ENCODE data around the gene FCHO2.

The FCHO2 gene

GRCh38 chr5:73042993-73043392 lies 87.2 kb downstream of the FCHO2 start:
- TF ChIP-seq TEAD4 (IDR thresholded peaks at IDR 0.05): peak; percentile 16; the same call in 1 of the 2 replicates
- no peak for TF ChIP-seq CEBPB (IDR thresholded peaks at IDR 0.05)
- TF ChIP-seq, protein P1, sequence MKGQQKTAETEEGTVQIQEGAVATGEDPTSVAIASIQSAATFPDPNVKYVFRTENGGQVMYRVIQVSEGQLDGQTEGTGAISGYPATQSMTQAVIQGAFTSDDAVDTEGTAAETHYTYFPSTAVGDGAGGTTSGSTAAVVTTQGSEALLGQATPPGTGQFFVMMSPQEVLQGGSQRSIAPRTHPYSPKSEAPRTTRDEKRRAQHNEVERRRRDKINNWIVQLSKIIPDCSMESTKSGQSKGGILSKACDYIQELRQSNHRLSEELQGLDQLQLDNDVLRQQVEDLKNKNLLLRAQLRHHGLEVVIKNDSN (IDR thresholded peaks at IDR 0.05): no peak
- peak; percentile 48; the same call in 1 of the 2 replicates for TF ChIP-seq EP300 (IDR thresholded peaks at IDR 0.05; ENCODE audit: borderline replicate concordance)
- peak; percentile 79 for TF ChIP-seq NFIC (IDR thresholded peaks at IDR 0.05)
- TF ChIP-seq CREB1 (IDR thresholded peaks at IDR 0.05; ENCODE audit: low read depth): no peak
- TF ChIP-seq ZBTB7A (IDR thresholded peaks at IDR 0.05; ENCODE audit: low read depth): no peak
- TF ChIP-seq TCF12 (IDR thresholded peaks at IDR 0.05; ENCODE audit: low read depth): 0 out of 2 replicates have a peak, but pooled peaks have one; percentile 52

DNA sequence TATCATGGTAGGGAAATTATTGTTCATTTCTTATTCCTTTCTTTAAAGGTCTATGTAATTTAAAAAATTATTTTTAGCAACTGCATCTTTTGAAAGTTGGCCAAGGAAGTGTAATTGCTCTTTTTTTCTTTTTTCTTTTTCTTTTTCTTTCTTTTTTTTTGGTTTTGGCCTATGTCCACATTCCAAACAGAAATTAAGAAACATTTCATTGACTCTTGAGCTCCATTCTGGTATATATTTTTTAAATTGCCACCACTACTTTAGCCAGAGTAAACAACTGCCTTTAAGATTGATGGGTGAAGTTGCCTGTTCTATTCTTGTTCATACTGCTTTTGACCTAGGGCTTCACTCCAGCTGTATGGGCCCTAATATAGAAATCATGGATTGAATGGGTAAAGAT lies 88.7 kb downstream of the FCHO2 start:
- TF ChIP-seq EP300 (IDR thresholded peaks at IDR 0.05; ENCODE audit: borderline replicate concordance) (no peak), EGR1 (IDR thresholded peaks at IDR 0.05) (no peak), TAF1 (IDR thresholded peaks at IDR 0.05; ENCODE audit: low read depth) (no peak), CEBPB (IDR thresholded peaks at IDR 0.05) (no peak), CREB1 (IDR thresholded peaks at IDR 0.05; ENCODE audit: low read depth) (no peak), FOXM1 (IDR thresholded peaks at IDR 0.05; ENCODE audit: borderline replicate concordance, low read depth) (no peak), TEAD4 (IDR thresholded peaks at IDR 0.05) (no peak), ZBTB7A (IDR thresholded peaks at IDR 0.05; ENCODE audit: low read depth) (no peak), REST (IDR thresholded peaks at IDR 0.05; ENCODE audit: low read depth) (no peak), NFIC (IDR thresholded peaks at IDR 0.05) (no peak), TCF12 (IDR thresholded peaks at IDR 0.05; ENCODE audit: low read depth) (no peak), YY1 (IDR thresholded peaks at IDR 0.05; ENCODE audit: low read depth) (no peak), RAD21 (IDR thresholded peaks at IDR 0.05; ENCODE audit: low read depth) (no peak)
- TF ChIP-seq, protein P2, sequence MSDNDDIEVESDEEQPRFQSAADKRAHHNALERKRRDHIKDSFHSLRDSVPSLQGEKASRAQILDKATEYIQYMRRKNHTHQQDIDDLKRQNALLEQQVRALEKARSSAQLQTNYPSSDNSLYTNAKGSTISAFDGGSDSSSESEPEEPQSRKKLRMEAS (IDR thresholded peaks at IDR 0.05): no peak
- TF ChIP-seq, protein P1 (IDR thresholded peaks at IDR 0.05): no peak

GRCh38 chr5:73045623-73046022 lies 89.8 kb downstream of the FCHO2 start:
- TF ChIP-seq TAF1 (IDR thresholded peaks at IDR 0.05; ENCODE audit: low read depth): no peak
- TF ChIP-seq TEAD4 (IDR thresholded peaks at IDR 0.05): no peak
- no peak for TF ChIP-seq EP300 (IDR thresholded peaks at IDR 0.05; ENCODE audit: borderline replicate concordance)
- TF ChIP-seq CREB1 (IDR thresholded peaks at IDR 0.05; ENCODE audit: low read depth): no peak
- no peak for TF ChIP-seq EGR1 (IDR thresholded peaks at IDR 0.05)
- TF ChIP-seq CEBPB (IDR thresholded peaks at IDR 0.05): no peak
- TF ChIP-seq YY1 (IDR thresholded peaks at IDR 0.05; ENCODE audit: low read depth): no peak
- TF ChIP-seq, protein P1 (IDR thresholded peaks at IDR 0.05): no peak
- TF ChIP-seq FOXM1 (IDR thresholded peaks at IDR 0.05; ENCODE audit: borderline replicate concordance, low read depth): no peak
- TF ChIP-seq, protein P2 (IDR thresholded peaks at IDR 0.05): no peak
- TF ChIP-seq NFIC (IDR thresholded peaks at IDR 0.05): no peak
- no peak for TF ChIP-seq TCF12 (IDR thresholded peaks at IDR 0.05; ENCODE audit: low read depth)

DNA sequence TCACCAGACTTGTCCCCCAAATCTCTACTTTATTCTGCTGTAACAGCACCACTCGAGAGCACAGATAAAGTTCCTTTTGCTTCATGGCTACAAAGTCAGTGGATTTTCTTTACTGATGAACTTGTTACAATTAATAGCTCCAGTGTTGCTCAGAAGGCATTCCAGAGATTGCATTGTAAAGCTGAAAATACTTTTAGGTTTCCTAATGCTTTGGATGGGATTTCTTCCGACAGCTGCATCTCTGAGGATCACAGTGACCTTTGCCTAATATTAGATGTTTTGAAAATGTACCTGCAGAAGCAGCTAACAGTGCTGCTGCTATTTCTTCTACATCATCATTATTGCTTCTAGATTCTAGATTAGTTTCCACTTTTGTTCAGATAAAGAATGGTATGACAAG lies 105.8 kb downstream of the FCHO2 start:
- TF ChIP-seq, protein P1 (IDR thresholded peaks at IDR 0.05): no peak
- no peak for TF ChIP-seq TAF1 (IDR thresholded peaks at IDR 0.05; ENCODE audit: low read depth)
- no peak for TF ChIP-seq EP300 (IDR thresholded peaks at IDR 0.05; ENCODE audit: borderline replicate concordance)
- TF ChIP-seq EGR1 (IDR thresholded peaks at IDR 0.05): no peak
- no peak for TF ChIP-seq CEBPB (IDR thresholded peaks at IDR 0.05)
- TF ChIP-seq RAD21 (IDR thresholded peaks at IDR 0.05; ENCODE audit: low read depth): no peak
- TF ChIP-seq TEAD4 (IDR thresholded peaks at IDR 0.05): no peak
- no peak for TF ChIP-seq TCF12 (IDR thresholded peaks at IDR 0.05; ENCODE audit: low read depth)
- TF ChIP-seq, protein P2 (IDR thresholded peaks at IDR 0.05): no peak
- TF ChIP-seq ZBTB7A (IDR thresholded peaks at IDR 0.05; ENCODE audit: low read depth): no peak
- TF ChIP-seq NFIC (IDR thresholded peaks at IDR 0.05): no peak

- TF ChIP-seq REST (IDR thresholded peaks at IDR 0.05; ENCODE audit: low read depth) (no peak), FOXM1 (IDR thresholded peaks at IDR 0.05; ENCODE audit: borderline replicate concordance, low read depth) (no peak), CREB1 (IDR thresholded peaks at IDR 0.05; ENCODE audit: low read depth) (no peak), ZBTB7A (IDR thresholded peaks at IDR 0.05; ENCODE audit: low read depth) (no peak), YY1 (IDR thresholded peaks at IDR 0.05; ENCODE audit: low read depth) (no peak), TAF1 (IDR thresholded peaks at IDR 0.05; ENCODE audit: low read depth) (no peak), EP300 (IDR thresholded peaks at IDR 0.05; ENCODE audit: borderline replicate concordance) (no peak), TEAD4 (IDR thresholded peaks at IDR 0.05) (no peak), EGR1 (IDR thresholded peaks at IDR 0.05) (no peak), TCF12 (IDR thresholded peaks at IDR 0.05; ENCODE audit: low read depth) (no peak), RAD21 (IDR thresholded peaks at IDR 0.05; ENCODE audit: low read depth) (no peak), NFIC (IDR thresholded peaks at IDR 0.05) (no peak), CEBPB (IDR thresholded peaks at IDR 0.05) (no peak)
- TF ChIP-seq, protein P2 (IDR thresholded peaks at IDR 0.05): no peak
- TF ChIP-seq, protein P1 (IDR thresholded peaks at IDR 0.05): no peak
Measured at GRCh38 chr5:73066466-73066865, 110.6 kb downstream of the FCHO2 start.

All from Ishikawa (cell line).